ENCODE measurements around the gene CCL22.
"Not testable (repeated sequence)": the region's sequence is repeated elsewhere in the genome, so short reads cannot be mapped to it uniquely, and the experiment has no call there.

Gene CCL22, protein sequence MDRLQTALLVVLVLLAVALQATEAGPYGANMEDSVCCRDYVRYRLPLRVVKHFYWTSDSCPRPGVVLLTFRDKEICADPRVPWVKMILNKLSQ

DNA sequence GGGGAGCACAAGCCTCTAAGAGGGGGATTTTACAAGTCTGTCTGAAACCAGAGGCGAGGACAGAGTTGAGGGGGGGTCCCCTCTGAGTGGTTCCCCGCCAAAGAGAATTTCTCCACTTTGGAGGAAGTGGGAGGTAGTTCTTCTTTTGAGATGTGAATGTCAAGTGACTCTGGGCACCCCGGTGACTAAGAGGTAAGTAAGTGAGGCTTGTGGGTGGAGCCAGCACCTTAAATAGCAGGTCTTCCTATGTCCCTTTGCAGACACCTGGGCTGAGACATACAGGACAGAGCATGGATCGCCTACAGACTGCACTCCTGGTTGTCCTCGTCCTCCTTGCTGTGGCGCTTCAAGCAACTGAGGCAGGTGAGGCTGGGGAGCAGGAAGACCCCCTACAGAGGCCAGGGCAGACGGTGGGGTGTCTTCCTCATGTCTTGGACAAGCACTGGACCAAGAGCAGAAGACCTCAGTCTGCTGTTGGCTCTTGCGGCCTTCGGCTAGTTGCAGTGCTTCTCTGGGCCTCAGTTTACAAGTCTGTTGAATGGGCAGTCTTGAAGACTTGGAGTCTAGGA is at the start of gene CCL22:
CCL22 (plus strand) TSS at position 257 of the 569 bp plus-strand sequence; CDS start at position 291, 34 bp downstream.
- no peak for DNase-seq (ENCODE audit: low read depth)

DNA sequence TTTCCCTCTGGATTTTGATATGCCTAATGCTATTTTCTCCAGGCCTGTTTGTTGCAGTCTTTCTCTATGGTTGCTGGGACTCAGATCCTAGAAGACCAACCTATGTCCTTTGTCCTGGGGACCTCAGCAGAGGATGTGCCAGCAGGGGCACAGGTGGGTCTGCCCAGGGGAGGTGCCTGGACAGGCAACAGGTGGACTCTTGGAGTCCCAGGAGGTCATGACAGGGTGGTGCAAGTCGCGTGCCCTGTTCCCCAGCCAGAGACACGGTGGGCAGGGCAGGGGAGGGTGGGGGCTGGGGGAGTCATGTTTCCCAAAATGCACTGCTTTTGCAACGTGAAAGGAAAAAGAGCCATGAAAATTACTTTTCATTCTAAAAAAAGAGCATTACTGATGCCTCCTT is 47.8 kb upstream of the CCL22 start:
- DNase-seq (ENCODE audit: low read depth), result no peak

DNA sequence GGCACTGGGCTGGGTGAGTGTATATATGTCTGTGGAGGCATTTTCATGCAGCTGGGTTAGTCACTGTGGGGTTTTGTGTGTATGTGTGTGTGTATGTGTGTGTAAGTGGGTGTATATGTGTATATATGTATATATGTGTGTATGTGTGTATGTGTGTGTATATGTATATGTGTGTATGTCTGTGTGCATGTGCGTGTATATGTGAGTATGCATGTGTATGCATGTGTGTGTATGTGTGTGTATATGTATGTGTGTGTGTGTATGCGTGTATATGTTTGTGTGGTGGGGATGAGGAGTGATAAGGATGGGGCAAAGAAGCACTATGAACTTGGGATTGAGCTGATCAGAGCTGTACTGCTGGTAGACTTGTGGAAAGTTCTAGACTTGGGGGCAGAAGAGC is 45.1 kb upstream of the CCL22 start:
- DNase-seq (ENCODE audit: low read depth), result no peak

DNA sequence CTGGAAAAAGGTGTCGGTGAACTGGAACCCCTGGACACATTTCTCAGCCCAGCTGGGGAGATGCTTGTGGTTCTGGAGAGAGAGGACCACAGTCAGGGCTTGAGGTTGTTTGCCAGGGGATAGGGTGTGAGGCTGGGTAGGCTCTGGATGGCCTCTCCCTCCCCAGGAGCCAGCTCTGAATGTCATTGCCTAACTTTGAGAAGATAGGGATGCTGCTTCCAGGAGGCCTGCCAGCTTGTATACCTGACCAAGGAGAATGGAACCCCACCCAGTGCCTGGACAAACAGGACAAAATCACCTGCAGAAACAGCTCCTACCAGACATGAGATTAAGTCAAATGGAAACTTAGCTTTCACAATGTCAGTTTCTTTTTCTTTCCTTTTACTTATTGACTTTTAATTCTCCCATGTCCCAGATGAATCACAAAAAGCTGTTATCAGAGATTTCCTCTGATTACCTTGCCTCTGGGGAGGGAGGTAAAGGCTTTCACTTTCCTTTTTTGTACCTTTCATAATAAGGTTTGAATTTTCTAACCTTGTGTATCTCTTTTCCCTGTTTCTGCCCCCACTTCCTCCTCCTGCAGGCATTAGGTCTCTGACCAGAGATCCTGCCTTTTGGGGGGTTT is 44.3 kb upstream of the CCL22 start:
- DNase-seq (ENCODE audit: low read depth), result no peak

DNA sequence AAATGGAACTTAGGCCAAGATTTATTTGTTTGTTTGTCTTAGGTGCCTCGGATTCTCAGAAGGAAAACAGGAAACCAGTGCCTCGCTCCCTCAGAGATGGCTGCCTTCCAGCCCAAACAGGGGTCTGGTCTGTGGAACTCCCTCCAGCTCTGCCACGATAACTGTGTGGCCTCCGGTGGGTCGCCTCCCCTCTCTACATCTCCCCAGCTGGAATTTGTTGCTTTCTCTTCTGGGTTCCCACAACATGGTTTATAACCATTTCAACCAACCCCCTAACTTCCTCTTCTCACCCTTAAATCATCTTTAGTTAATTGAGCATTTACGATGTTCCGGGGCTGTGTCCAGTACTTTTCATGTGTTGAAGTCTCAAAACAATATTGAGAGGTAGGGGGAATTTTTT is 43.2 kb upstream of the CCL22 start:
- no peak for DNase-seq (ENCODE audit: low read depth)

DNA sequence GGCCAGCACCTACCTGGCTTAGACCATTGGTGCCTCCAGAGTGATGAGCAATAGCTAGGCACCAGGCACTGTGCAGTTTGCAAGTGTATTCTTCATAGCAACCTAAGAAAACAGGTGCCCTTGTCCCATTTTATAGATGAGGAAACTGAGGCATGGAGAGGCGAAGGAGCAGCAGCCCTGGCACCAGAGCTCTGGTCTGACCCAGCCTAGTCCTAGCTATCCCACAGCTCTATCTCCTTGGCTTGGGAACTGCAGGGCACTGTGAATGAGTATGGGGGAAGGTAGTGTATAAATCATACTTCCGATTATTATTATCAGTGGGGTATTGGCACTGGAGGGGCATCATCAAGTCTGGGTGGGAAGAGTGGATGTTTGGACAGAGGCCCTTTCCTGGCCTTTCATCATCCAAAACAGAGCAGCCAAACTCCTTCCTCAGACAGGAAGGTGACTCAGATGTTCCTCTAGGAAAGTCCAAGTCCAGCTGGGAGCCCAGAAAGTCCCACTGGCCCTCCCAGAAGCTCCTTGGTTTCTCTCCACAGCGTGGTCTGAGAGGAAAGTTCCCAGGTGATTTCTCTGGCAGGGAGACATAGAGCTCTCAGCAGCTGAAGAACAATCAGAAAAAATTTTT is 42.1 kb upstream of the CCL22 start:
- DNase-seq (ENCODE audit: low read depth), result no peak

DNA sequence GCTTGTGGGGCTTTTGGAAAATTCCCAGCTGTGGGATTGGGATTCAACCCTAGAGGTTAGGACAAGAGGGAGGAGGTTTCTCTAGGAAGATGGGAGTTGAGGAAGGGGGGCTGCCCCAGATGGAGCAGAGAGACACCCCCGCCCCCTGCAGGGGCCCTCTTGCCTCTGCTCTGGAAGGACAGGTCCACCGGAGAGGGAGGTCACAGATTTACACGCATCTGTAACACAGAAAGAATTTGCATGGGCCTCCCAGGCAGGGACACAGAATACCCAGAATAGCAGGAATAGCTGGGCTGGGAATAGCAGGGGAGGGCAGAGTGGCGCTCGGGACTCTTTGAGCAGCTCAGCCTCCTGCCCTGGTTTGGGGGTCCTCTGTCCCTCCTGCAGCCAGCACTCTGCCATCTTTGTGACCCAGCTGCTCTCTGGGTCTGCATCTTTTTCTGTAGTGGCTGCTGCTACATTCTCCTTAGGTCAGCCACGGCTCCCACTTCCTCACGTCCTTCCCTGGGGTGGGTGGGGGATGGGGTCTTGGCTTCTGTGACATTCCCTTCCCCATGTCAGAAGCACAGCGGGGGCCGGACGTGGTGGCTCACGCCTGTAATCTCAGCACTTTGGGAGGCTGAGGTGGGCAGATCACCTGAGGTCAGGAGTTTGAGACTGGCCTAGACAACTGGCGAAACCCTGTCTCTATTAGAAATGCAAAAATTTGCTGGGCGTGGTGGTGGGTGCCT is 40.2 kb upstream of the CCL22 start:
- no peak for DNase-seq (ENCODE audit: low read depth)

DNA sequence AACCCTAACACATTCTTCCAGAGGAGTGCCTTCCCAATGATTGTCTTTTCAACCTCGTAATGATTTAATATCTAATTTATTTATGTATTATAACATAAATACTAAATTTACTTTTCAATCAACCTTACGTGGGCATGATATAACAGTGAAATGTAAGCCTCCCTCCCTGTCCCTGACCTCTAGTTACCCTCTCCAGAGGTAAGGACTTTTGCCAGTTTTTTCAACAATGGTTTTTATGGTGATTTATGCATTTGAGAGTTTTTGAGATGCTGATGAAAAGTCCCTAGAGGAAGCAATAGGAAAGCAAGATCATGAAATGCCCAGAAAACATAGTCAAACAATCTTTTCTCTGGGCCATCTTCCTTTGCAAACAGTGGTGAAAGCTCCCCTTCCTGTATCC is 38.9 kb upstream of the CCL22 start:
- DNase-seq (ENCODE audit: low read depth), result no peak

DNA sequence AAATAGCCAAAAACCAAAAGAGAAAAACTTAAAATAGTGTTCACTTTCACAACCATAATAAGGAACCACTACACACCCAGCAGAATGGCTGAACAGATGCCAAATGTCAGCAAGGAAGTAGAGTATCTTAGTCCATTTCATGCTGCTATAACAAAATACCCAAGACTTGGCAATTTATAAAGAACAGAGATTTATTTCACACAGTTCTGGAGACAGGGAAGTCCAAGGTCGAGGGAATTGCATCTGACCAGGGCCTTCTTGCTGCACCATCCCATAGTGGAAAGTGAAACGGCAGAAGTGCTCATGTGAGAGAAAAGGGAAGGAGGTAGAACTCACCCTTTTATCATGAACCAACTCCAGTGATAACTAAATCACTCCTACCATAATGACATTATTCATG is 33.8 kb upstream of the CCL22 start:
- DNase-seq (ENCODE audit: low read depth), result no peak

DNA sequence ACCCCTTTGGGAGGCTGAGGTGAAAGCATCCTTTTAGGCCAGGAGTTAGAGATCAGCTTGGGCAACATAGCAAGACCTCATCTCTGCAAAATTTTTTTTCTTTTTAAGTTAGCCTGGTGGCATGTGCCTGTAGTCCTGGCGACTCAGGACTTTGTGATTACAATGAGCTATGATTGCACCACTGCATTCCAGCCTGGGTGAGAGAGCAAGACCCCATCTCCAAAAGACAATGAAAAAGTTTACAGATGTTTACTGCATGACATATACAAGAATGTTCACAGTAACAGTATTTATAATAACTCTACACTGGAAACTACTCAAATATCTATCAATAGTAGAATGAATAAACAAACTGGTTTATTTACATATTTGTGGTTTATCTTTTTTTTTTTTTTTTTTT is 33.1 kb upstream of the CCL22 start:
- DNase-seq (ENCODE audit: low read depth), result no peak

DNA sequence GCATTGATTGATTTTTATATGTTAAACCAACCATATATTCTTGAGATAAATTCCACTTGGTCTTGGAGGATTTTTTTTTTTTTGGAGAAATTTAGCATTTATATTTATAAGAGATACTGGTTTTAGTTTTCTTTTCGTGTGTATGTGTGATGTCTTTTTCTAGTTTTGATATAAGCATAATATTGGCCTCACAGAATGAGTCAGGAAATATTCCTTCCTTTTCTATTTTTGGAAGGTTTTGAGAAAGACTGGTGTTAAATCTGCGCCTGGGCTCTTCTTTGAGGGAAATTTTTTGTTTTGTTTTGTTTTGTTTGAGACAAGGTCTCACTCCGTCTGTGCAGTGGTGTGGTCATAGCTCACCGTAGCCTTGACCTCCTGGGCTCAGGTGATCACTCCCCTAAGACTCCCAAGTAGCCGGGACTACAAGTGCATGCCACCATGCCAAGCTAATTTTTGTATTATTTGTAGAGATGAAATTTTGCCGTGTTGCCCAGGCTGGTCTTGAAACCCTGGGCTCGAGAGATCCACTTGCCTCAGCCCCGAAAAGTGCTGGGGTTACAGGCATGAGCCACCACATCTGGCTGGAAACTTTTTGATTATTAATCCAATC is 28.8 kb upstream of the CCL22 start:
- DNase-seq (ENCODE audit: low read depth), result no peak

DNA sequence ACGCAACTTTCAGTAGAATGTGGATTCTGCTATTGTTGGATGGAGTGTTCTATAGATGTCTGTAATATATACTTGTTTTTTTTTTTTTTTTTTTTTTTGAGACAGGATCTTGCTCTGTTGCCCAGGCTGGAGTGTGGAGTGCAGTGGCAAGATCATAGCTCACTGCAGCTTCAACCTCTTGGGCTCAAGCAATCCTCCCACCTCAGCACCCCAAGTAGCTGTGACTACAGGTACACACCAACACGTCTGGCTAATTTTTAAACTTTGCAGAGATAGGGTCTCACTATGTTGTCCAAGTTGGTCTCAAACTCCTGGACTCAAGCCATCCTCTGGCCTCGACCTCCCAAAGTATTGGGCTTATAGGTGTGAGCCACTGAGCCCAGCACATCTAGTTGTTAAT is 27.2 kb upstream of the CCL22 start:
- no peak for DNase-seq (ENCODE audit: low read depth)

DNA sequence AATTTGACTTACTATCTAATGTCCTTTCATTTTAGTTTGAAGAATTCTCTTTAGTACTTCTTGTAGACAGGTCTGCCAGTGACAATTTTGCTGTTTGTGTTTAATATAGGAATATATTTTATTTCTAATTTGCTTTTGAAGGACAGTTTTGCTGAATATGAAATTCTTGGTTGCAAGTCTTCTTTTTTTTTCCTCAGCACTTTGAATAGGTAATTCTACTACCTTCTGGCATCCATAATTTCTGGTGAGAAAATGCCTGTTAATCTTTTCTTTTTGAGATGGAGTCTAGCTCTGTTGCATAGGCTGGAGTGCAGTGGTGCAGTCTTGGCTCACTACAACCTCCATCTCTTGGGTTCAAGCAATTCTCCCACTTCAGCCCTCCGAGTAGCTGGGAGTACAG is 25.2 kb upstream of the CCL22 start:
- no peak for DNase-seq (ENCODE audit: low read depth)

DNA sequence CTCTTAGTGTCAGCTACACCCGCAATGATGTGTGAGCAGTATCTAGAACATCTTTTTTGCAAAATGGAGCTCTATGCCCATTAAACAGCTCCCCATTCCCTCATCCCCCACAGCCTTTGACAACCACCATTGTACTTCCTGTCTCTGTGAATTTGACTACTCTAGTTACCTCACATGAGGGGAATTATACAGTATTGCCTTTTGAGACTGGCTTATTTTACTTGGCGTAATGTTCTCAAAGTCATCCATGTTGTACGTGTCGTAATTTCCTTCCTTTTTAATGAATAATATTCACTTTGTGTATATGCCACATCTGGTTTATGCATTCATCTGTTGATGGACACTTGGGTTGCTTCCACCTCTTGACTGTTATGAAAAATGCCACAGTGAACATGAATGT is 23.2 kb upstream of the CCL22 start:
- DNase-seq (ENCODE audit: low read depth), result no peak

DNA sequence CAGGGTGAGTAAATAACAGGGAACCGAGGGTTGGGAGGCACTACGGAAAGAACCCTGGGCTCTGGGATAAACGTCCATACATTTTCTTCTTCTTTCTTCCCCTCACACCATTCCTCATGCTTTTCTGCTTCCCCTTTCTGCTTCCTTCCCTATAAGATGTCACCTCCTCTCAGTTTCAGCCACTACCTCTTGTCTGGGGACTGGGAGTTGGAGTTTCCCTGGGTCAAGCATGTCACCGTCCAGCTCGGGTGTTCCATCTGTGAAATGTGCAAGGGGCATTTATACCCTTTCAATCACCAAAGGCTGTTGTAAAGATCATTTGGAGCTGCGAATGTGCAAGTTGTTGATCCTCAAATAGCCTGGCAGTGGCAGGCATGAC is 17.5 kb upstream of the CCL22 start:
- no peak for DNase-seq (ENCODE audit: low read depth)

DNA sequence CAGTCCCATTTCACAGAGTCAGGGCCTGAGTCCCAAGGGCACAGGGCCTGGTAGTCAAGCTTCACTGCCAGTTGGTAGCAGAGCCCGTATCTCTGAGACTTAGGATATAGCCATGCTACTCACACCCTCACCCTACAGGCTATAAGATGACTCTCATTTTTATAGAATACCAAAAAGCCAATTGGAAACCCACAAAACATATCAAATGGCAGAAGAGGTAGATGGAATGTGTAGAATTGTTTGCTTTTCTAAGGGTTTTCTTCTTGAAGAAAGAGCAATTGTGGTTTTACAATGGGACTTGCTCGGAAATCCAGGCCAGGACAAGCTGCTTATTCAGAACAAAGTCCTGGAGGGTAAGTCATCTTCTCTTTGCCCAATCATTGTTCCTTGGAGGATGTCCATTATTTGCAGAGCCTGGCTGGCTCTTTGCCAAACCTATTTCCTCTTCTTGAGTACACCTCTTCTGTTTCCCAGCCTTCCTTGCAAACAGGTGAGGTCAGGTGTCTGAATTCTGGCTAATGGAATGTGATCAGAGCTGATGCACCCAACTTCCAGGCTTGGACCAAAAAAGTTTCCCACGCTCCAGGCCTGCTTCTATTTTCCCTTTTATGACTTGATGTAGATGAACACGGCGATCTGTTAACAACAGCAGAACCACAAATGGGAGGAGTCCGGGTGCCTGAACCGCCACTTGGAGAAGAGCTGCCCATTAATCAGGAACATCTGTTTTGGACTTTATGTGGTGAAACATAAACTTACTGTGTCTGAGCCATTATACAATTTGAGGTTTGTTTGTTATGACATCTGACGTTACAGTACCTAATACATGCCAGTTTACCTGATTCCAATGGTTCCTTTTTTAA is 16.9 kb upstream of the CCL22 start:
- no peak for DNase-seq (ENCODE audit: low read depth)

DNA sequence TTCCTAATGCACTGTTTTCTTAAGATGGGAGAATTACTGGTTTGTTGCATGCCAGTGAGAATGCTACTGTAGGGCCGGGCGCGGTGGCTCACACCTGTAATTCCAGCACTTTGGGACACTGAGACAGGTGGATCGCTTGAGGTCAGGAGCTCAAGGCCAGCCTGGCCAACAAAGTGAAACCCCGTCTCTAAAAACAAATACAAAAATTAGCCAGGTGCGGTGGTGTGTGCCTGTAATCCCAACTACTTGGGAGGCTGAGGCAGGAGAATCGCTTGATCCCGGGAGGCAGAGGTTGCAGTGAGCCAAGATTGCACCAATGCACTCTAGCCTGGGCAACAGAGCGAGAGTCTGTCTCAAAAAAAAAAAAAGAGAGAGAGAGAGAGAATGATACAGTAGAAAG is 16.0 kb upstream of the CCL22 start:
- DNase-seq (ENCODE audit: low read depth), result not testable (repeated sequence)

DNA sequence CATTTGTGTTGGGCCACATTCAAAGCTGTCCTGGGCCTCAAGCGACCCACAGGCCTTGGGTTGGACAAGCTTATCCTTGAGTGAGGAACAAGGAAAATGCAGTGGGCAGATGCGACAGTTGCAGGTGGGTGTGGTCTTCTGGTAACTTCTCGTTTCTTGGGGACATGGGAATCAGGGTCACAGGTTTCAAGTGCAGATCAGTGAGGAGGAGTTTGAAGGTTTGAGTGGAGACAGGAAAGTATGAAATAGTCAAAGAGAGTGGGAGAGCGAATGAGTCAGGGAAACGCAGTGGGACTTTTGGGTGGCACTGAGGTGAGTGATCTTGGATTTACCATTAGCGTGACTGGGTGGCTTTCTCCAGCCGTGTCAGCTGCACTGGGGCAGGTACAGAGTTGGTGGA is 15.4 kb upstream of the CCL22 start:
- no peak for DNase-seq (ENCODE audit: low read depth)

DNA sequence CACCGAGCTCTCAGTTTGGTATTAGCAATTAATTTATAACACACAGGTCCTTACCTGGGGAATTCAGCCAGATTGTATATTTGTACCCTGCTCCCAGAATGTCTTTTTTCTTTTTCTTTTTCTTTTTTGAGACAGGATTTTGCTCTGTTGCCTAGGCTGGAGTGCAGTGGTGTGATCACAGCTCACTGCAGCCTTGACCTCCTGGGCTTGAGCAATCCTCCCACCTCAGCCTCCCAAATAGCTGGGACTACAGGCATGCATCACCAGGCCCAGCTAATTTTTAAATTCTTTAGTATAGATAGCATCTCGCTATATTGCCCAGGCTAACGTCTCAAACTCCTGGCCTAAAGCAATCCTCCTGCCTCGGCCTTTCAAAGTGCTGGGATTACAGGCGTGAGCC is 14.5 kb upstream of the CCL22 start:
- not testable (repeated sequence) for DNase-seq (ENCODE audit: low read depth)

DNA sequence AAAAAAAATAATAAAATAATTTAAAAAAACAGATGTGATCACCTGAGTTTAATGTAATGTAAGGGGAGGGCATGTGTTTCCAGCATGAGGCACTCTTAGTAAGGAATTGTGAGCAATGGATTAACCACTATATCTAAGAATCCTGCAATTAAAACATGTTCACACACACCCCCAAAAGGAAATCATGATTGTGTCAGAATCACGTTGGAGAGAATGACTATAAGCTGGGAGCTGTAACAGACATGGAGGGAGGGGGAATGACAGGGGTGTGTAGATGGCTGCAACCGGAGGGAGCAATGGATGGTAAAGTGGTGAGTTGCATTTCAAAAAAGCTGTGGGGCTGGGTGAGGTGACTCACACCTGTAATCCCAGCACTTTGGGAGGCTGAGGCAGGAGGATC is 13.6 kb upstream of the CCL22 start:
- DNase-seq (ENCODE audit: low read depth), result no peak

DNA sequence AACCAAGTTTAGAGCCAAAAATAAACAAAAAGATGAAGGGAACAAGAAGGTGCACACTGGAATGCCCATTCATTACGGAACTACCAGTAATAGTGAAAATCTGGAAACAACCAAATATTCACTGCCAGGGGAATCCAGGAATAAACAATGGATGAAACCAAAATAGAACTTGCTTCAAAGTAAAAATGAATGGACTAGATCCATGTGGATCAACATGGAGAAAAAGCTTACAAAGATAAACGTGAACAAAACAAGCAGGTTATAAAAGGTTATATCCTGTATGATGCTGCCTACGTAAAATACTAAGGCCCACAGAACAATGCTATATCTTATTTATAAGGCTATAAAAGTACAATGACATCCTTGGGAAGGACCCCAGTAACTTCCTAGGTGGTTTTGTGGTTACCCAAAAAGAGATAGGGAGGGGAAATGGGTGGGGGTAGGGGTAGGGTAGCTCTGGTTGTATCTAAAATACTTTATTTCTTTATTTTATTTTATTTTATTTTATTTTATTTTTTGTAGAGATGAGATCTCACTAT is 12.8 kb upstream of the CCL22 start:
- DNase-seq (ENCODE audit: low read depth), result no peak

Measured in activated T-helper 9 cell treated with anti-CD3 and anti-CD28 coated beads, Interleukin-2, amount 50 U/mL, for 16 hours (primary cell).